Mesothelial cell of epicardium (in vitro differentiated cells): ENCODE measurements around the gene TAF10. TPM values are rescaled to one million over a fixed set of nuclear protein-coding genes. Genes with fewer than 3 reads are reported as not detected.

Experiments
- DNase-seq, 2 experiments: peaks; one replicate each; pipeline ENCODE4 v3.0.0; 2021; ENCODE audit warnings: low spot score in 2 of 2; ENCODE audit not compliant: unreplicated experiment in 2 of 2
- H3K27ac Mint-ChIP-seq: 2 replicates; pipeline ENCODE4 v1.8.0; 2021; ENCODE audit warnings: mixed read lengths
- H3K27me3 Mint-ChIP-seq: 2 replicates; pipeline ENCODE4 v1.8.0; 2021; ENCODE audit warnings: low read depth, mixed read lengths
- H3K36me3 Mint-ChIP-seq: 2 replicates; pipeline ENCODE4 v1.8.0; 2021; ENCODE audit warnings: mixed read lengths
- H3K4me1 Mint-ChIP-seq: 2 replicates; pipeline ENCODE4 v1.8.0; 2021; ENCODE audit warnings: mixed read lengths
- H3K4me3 Mint-ChIP-seq: 2 replicates; pipeline ENCODE4 v1.8.0; 2021; ENCODE audit warnings: mild to moderate bottlenecking, moderate library complexity, mixed read lengths
- H3K9me3 Mint-ChIP-seq: 2 replicates; pipeline ENCODE4 v1.8.0; 2021; ENCODE audit warnings: mixed read lengths
- total RNA-seq: library from RNA; stranded (reverse); gene quantifications from 3 replicates; pipeline ENCODE4 v1.2.1, GENCODE V29; 2021
- TF ChIP-seq, protein P1 (sequence below): fragments of 200-600 bp; sonication (generic); IDR thresholded peaks from one replicate; pipeline ENCODE4 v1.5.0; 2021; ENCODE audit warnings: antibody characterized with exemption; ENCODE audit not compliant: unreplicated experiment

The TAF10 gene
- total RNA-seq, 1 donor from 2014 or later = 119 TPM

DNA sequence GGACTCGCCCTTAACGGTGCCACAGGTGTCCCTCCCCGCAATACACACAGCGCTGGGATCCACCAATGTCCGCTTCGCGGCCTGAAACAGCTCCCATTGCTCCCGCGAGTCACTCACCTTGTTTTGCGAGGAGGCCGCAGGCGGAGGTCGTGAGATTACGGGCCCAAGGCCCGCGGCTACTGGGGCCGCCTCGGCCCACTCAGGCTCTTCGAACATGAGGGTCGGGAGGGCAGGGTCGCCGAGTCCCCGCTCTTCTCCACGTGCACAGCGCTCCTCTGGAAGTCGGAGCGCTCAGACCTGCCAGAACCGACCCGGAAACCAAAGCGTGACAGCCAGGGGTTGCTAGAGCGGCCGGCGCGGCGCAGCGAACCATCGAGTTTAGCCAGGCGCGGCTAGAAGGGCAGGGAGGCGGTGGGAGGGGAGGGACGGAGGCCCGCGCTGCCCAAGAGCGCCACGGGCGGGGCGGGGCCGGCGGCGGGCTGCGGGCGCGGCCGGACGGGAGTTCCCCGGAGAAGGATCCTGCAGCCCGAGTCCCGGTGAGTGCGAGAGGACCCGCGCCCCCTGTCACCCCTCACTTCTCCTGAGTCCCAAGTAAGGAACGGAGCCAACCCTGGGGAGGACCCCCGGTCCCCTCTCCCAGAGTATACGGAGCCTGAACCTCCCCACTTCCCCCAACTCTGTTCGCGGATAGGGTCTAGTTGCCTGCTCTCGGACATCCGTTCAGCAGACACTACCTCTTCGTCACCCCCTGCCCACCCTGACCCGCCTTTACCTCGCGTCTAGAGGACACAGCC lies 8.5 kb downstream of the TAF10 start, which contains the start of the genes ILK and RRP8:
Gene ILK, plus strand, starts transcription at position 488 of the 794 bp plus-strand sequence. CDS start 498 bp downstream, outside the sequence.
Gene RRP8, minus strand, starts transcription at position 330 of the 794 bp plus-strand sequence. Its CDS starts 114 bp downstream, at position 216.
- peaks cover 18% of the 10 kb centered on the region for H3K4me1 Mint-ChIP-seq
- no peak within 1 kb of the TSS for H3K27ac Mint-ChIP-seq
- no peak within 1 kb of the TSS for H3K4me3 Mint-ChIP-seq
- peak; percentile 73 to 86 for DNase-seq
- no peaks in the 10 kb centered on the region for H3K27me3 Mint-ChIP-seq
- TF ChIP-seq, protein P1, sequence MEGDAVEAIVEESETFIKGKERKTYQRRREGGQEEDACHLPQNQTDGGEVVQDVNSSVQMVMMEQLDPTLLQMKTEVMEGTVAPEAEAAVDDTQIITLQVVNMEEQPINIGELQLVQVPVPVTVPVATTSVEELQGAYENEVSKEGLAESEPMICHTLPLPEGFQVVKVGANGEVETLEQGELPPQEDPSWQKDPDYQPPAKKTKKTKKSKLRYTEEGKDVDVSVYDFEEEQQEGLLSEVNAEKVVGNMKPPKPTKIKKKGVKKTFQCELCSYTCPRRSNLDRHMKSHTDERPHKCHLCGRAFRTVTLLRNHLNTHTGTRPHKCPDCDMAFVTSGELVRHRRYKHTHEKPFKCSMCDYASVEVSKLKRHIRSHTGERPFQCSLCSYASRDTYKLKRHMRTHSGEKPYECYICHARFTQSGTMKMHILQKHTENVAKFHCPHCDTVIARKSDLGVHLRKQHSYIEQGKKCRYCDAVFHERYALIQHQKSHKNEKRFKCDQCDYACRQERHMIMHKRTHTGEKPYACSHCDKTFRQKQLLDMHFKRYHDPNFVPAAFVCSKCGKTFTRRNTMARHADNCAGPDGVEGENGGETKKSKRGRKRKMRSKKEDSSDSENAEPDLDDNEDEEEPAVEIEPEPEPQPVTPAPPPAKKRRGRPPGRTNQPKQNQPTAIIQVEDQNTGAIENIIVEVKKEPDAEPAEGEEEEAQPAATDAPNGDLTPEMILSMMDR = no peak
- no peaks in the 10 kb centered on the region for H3K9me3 Mint-ChIP-seq
- peaks cover 6% of the 10 kb centered on the region for H3K36me3 Mint-ChIP-seq

DNA sequence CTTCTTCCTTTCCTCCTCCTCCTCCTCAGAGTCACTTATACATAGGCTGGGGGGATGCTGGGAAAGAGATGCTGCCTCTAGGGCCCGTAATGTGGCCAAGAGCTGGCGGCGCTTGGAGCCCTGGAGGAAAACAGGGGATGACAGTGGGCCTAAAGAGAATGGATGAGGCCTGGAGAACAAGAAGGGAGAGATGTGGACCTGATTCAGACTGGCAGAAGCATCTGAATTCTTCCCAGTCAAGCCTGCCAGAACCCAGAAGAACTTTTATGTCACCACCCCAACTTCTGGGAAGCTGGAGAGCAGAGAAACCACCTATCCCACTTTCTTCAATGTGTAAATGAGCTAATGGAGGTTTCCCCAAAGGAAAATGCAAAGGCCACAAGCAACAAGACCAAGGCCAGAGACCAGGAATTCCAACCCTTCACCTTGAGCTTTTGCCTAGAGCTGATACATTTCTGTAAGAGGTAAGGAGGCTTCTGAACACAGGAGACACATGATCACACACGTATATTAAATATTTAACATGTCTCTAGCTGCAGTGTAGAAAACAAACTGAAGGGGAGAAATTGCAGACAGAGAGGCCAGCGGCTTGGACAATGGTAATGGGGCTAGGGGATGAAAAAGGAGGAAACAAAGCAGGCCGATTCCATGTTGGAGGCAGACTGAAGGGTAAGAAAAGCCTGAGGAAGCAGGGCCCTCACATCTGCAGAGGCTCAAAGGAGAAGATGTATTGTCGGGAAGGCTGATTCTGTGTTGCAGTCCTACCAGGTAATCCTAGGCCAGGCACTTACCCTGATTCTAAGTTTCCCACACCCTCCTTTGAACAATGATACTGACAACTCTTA lies 9.7 kb downstream of the TAF10 start:
- H3K27me3 Mint-ChIP-seq = no peaks in the 10 kb centered on the region
- H3K27ac Mint-ChIP-seq = peak overlapping the region; percentile 28
- TF ChIP-seq, protein P1 = no peak
- H3K9me3 Mint-ChIP-seq = no peaks in the 10 kb centered on the region
- no peak overlapping the region for H3K4me3 Mint-ChIP-seq
- peaks cover 6% of the 10 kb centered on the region for H3K36me3 Mint-ChIP-seq
- peak in 1 of 2 experiments; percentile 29 for DNase-seq
- peaks cover 13% of the 10 kb centered on the region for H3K4me1 Mint-ChIP-seq

DNA sequence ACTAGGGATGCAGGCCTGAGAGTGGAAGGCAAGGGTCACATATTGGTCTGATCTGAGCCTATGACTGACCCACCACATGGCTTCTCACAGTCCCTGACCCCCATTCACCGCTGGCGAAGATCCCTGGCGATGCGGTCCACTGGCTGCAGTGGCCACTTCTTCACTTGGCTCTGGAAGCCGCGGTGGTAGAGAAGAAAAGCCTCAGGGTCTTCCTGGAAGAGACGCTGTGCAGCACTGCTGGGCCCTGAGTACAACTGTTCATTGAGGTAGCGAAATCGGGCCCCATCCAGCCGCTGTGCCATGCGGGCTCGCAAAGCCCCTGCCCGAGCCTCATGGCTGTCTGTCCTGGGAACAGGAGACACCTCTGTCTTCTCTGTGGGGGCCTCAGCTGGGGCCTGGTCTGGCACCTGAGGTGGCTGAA lies 11.0 kb downstream of the TAF10 start:
- TF ChIP-seq, protein P1 = no peak
- H3K4me3 Mint-ChIP-seq = no peak overlapping the region
- H3K4me1 Mint-ChIP-seq = peaks cover 2% of the 10 kb centered on the region
- no peaks in the 10 kb centered on the region for H3K27me3 Mint-ChIP-seq
- H3K27ac Mint-ChIP-seq = no peak overlapping the region
- no peaks in the 10 kb centered on the region for H3K9me3 Mint-ChIP-seq
- peaks cover 8% of the 10 kb centered on the region for H3K36me3 Mint-ChIP-seq
- peak in 1 of 2 experiments; percentile 29 for DNase-seq

DNA sequence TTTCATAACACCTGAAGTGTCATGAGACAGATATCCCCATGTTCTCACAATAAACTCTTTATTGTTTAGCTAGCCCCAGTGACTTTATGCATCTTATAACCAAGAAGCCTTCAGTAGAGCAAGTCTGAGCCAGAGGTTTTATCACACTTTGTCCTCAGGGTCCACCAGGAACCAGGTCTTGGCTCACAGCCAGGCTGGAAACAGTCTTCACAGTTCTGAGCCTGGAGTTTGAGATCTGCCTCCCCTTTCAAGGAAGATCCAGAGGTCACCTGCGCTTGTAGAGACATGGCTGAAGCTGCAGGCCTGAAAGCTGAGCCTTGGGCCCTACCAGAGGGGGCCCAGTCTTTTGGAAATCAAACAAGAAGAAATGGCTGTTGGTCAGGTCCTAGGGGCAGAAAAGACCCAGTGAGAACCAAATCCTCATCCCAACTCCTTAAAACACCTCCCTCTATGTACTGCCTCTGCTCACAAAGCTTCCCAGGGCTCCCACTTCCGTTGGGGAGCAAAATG lies 12.1 kb downstream of the TAF10 start:
- TF ChIP-seq, protein P1 = no peak
- DNase-seq = no peak
- Mint-ChIP-seq H3K4me1 (no peaks in the 10 kb centered on the region), H3K27me3 (no peaks in the 10 kb centered on the region), H3K36me3 (peaks cover 9% of the 10 kb centered on the region), H3K27ac (no peak overlapping the region), H3K9me3 (no peaks in the 10 kb centered on the region), H3K4me3 (no peak overlapping the region)

DNA sequence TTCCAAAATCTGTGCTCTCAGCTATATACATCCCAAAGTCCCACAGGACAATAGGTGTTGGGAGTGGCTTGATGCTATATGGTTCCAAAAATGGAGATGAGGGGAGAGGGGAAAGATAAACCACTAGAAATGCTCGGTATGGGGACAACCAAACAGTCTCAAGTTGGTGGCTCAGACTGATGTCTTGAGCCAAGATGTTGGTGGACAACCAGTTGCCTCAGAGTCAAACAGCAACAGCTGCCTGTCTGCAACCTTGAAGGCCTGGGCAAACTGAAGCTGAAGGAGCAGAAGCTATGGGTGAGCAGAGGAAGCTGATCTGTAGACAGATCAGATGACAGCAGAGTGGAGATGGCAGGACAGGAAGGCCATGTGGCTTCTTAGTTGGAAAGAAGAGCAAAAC lies 12.6 kb downstream of the TAF10 start:
- H3K4me3 Mint-ChIP-seq = no peak overlapping the region
- TF ChIP-seq, protein P1 = no peak
- H3K27ac Mint-ChIP-seq = no peak overlapping the region
- peaks cover 12% of the 10 kb centered on the region for H3K36me3 Mint-ChIP-seq
- H3K27me3 Mint-ChIP-seq = no peaks in the 10 kb centered on the region
- H3K4me1 Mint-ChIP-seq = no peaks in the 10 kb centered on the region
- H3K9me3 Mint-ChIP-seq = no peaks in the 10 kb centered on the region
- DNase-seq = no peak
